SU-DHL-6 (cell line): ENCODE results near the gene RNF157.

Experiments used
- CTCF ChIP-seq: fragments of 200-600 bp; sonication (generic); IDR thresholded peaks from one replicate; pipeline ENCODE4 v1.5.1; 2017; ENCODE audit warnings: antibody characterized with exemption, mild to moderate bottlenecking, low read length, moderate library complexity; ENCODE audit not compliant: insufficient read depth, poor library complexity, severe bottlenecking
- EZH2phosphoT487 ChIP-seq: fragments of 200-600 bp; sonication (generic), shearing (Covaris generic); conservative IDR thresholded peaks from 2 replicates; pipeline ENCODE4 v1.6.1; 2018; ENCODE audit warnings: mild to moderate bottlenecking, antibody characterized with exemption, low read length, moderate library complexity, mixed read lengths

- TF ChIP-seq EZH2phosphoT487 (no peak), CTCF (no peak)
Measured at GRCh38 chr17:76154936-76155845, 85.1 kb downstream of the RNF157 start.
